ENCODE data around the gene ZNF296. TPM values are rescaled to one million over a fixed set of nuclear protein-coding genes. Genes with fewer than 3 reads are reported as not detected.

The ZNF296 gene
- total RNA-seq, 2 experiments from 2014 or later, result 2.0 to 2.4 TPM

GRCh38 chr19:45117671-45118070 is 41.4 kb upstream of the ZNF296 start:
- no peak for TF ChIP-seq CTCF (IDR thresholded peaks at IDR 0.05)
- H3K4me1 ChIP-seq (ENCODE audit: insufficient read depth, low read length), result peaks cover 66% of the 10 kb centered on the region
- DNase-seq (no peak), ATAC-seq (ENCODE audit: poor library complexity) (peak; percentile 9)
- no peaks in the 10 kb centered on the region for H3K27me3 Mint-ChIP-seq
- H3K36me3 Mint-ChIP-seq (ENCODE audit: low read depth), result no peaks in the 10 kb centered on the region
- H3K36me3 ChIP-seq (ENCODE audit: insufficient read depth, low read length), result no peaks in the 10 kb centered on the region
- peak overlapping the region; percentile 64 for H3K27ac Mint-ChIP-seq
- no peaks in the 10 kb centered on the region for H3K9me3 Mint-ChIP-seq
- no peak overlapping the region for H3K4me3 ChIP-seq (ENCODE audit: low read length)
- H3K4me1 Mint-ChIP-seq (ENCODE audit: low read depth), result peaks cover 65% of the 10 kb centered on the region
- H3K4me3 Mint-ChIP-seq, result peak overlapping the region; percentile 2
- no peak overlapping the region for H3K27ac ChIP-seq (ENCODE audit: low read depth in 1 of 2, low read length in 2 of 2)
- H3K27me3 ChIP-seq (ENCODE audit: control insufficient read depth in 1 of 2, insufficient read depth in 2 of 2, low read length in 2 of 2), result no peaks in the 10 kb centered on the region
- intact Hi-C loops (cut with DNase I, micrococcal nuclease), result no loop called here
- ChIA-PET POLR2A (interaction anchor here (0.9 to 2.0 kb wide), 2 partner anchors 25 to 61 kb away, joined by 3 to 13 read pairs; partner anchors contain the start of genes BLOC1S3, PPP1R37 and TRAPPC6A), CTCF (no interaction called here)
- H3K9me3 ChIP-seq (ENCODE audit: control insufficient read depth in 1 of 2, insufficient read depth in 1 of 2, low read length in 2 of 2), result no peaks in the 10 kb centered on the region

- H3K4me1 Mint-ChIP-seq (ENCODE audit: low read depth), result peaks cover 60% of the 10 kb centered on the region
- peak overlapping the region; percentile 76 for H3K4me3 Mint-ChIP-seq
- ChIA-PET POLR2A (interaction anchor here (2.0 kb wide), 1 partner anchor 25 kb away, joined by 13 read pairs; the partner anchor contains the start of gene PPP1R37), CTCF (no interaction called here)
- no peak overlapping the region for H3K27ac ChIP-seq (ENCODE audit: low read depth in 1 of 2, low read length in 2 of 2)
- no peak for TF ChIP-seq CTCF (IDR thresholded peaks at IDR 0.05)
- peak overlapping the region; percentile 9 for H3K4me3 ChIP-seq (ENCODE audit: low read length)
- H3K36me3 Mint-ChIP-seq (ENCODE audit: low read depth), result no peaks in the 10 kb centered on the region
- H3K4me1 ChIP-seq (ENCODE audit: insufficient read depth, low read length), result peaks cover 66% of the 10 kb centered on the region
- H3K27ac Mint-ChIP-seq, result peak overlapping the region; percentile 59
- ATAC-seq (ENCODE audit: poor library complexity) (peak; percentile 79), DNase-seq (peak in 8 of 14 experiments; percentile 6 to 61 (median 36))
- no peaks in the 10 kb centered on the region for H3K9me3 ChIP-seq (ENCODE audit: control insufficient read depth in 1 of 2, insufficient read depth in 1 of 2, low read length in 2 of 2)
- H3K9me3 Mint-ChIP-seq, result no peaks in the 10 kb centered on the region
- H3K27me3 ChIP-seq (ENCODE audit: control insufficient read depth in 1 of 2, insufficient read depth in 2 of 2, low read length in 2 of 2), result no peaks in the 10 kb centered on the region
- H3K27me3 Mint-ChIP-seq, result no peaks in the 10 kb centered on the region
- intact Hi-C loops (cut with DNase I, micrococcal nuclease), result no loop called here
- H3K36me3 ChIP-seq (ENCODE audit: insufficient read depth, low read length), result no peaks in the 10 kb centered on the region
These were observed 40.9 kb upstream of the ZNF296 start for GRCh38 chr19:45117167-45117594.

DNA sequence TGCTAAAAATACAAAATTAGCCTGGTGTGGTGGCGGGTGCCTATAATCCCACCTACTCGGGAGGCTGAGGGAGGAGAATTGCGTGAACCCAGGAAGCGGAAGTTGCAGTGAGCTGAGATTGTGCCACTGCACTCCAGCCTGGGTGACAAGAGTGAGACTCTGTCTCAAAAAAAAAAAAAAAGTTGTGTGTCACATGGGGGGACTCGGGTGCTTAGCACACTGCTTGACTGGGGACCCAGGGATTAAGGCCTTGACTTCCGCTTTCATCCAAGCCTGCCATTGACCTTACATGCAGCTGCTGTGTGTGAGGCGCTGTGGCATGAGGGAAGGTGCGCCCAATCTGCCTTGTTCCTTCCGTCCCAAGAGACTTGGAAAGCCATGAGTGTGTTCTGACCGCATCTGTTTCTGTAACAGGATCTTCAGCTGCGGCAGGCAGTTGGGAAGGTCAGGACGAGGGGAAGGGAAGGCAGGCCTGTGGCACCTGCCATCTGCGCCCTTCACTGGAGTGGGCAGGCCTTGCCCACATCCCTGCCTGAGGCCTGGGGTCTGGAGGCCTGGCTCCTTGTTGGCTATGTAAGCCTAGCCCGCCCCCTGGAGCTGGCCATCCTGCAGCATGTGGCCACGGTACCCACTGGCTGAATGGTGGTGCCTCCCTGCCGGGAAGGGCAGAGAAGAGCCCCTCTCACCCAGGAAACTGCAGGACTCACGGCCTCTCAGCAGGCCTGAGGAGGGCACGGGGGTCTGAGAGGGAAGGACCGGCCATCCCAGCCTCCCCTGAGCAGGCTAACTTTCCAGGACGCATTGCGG is 39.7 kb upstream of the ZNF296 start:
- Mint-ChIP-seq H3K9me3 (no peaks in the 10 kb centered on the region), H3K4me1 (ENCODE audit: low read depth) (peaks cover 50% of the 10 kb centered on the region), H3K4me3 (peak overlapping the region; percentile 63), H3K36me3 (ENCODE audit: low read depth) (no peaks in the 10 kb centered on the region), H3K27me3 (no peaks in the 10 kb centered on the region), H3K27ac (no peak overlapping the region)
- TF ChIP-seq CTCF (IDR thresholded peaks at IDR 0.05), result no peak
- intact Hi-C loops (cut with DNase I, micrococcal nuclease), result no loop called here
- ATAC-seq (ENCODE audit: poor library complexity) (no peak), DNase-seq (peak in 1 of 14 experiments; percentile 52)
- H3K27ac ChIP-seq (ENCODE audit: low read depth in 1 of 2, low read length in 2 of 2), result no peak overlapping the region
- no peaks in the 10 kb centered on the region for H3K9me3 ChIP-seq (ENCODE audit: control insufficient read depth in 1 of 2, insufficient read depth in 1 of 2, low read length in 2 of 2)
- ChIA-PET POLR2A (no interaction called here), CTCF (no interaction called here)
- H3K4me3 ChIP-seq (ENCODE audit: low read length), result no peak overlapping the region
- no peaks in the 10 kb centered on the region for H3K27me3 ChIP-seq (ENCODE audit: control insufficient read depth in 1 of 2, insufficient read depth in 2 of 2, low read length in 2 of 2)
- H3K4me1 ChIP-seq (ENCODE audit: insufficient read depth, low read length), result peaks cover 54% of the 10 kb centered on the region
- no peaks in the 10 kb centered on the region for H3K36me3 ChIP-seq (ENCODE audit: insufficient read depth, low read length)
